GM18507 (cell line): ENCODE results near the gene INTS2.
"Not testable (repeated sequence)": the region's sequence is repeated elsewhere in the genome, so short reads cannot be mapped to it uniquely, and the experiment has no call there.

Experiments
- DNase-seq: peaks from one replicate; pipeline ENCODE4 v3.0.0; 2011; ENCODE audit warnings: low read depth; ENCODE audit not compliant: insufficient read length; ENCODE audit errors: extremely low spot score
- FAIRE-seq: peaks from 2 replicates; lab custom pipeline; 2011; peaks lifted over from hg19 to GRCh38; lab: Jason Lieb, UNC

INTS2 gene, protein sequence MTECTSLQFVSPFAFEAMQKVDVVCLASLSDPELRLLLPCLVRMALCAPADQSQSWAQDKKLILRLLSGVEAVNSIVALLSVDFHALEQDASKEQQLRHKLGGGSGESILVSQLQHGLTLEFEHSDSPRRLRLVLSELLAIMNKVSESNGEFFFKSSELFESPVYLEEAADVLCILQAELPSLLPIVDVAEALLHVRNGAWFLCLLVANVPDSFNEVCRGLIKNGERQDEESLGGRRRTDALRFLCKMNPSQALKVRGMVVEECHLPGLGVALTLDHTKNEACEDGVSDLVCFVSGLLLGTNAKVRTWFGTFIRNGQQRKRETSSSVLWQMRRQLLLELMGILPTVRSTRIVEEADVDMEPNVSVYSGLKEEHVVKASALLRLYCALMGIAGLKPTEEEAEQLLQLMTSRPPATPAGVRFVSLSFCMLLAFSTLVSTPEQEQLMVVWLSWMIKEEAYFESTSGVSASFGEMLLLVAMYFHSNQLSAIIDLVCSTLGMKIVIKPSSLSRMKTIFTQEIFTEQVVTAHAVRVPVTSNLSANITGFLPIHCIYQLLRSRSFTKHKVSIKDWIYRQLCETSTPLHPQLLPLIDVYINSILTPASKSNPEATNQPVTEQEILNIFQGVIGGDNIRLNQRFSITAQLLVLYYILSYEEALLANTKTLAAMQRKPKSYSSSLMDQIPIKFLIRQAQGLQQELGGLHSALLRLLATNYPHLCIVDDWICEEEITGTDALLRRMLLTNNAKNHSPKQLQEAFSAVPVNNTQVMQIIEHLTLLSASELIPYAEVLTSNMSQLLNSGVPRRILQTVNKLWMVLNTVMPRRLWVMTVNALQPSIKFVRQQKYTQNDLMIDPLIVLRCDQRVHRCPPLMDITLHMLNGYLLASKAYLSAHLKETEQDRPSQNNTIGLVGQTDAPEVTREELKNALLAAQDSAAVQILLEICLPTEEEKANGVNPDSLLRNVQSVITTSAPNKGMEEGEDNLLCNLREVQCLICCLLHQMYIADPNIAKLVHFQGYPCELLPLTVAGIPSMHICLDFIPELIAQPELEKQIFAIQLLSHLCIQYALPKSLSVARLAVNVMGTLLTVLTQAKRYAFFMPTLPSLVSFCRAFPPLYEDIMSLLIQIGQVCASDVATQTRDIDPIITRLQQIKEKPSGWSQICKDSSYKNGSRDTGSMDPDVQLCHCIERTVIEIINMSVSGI

DNA sequence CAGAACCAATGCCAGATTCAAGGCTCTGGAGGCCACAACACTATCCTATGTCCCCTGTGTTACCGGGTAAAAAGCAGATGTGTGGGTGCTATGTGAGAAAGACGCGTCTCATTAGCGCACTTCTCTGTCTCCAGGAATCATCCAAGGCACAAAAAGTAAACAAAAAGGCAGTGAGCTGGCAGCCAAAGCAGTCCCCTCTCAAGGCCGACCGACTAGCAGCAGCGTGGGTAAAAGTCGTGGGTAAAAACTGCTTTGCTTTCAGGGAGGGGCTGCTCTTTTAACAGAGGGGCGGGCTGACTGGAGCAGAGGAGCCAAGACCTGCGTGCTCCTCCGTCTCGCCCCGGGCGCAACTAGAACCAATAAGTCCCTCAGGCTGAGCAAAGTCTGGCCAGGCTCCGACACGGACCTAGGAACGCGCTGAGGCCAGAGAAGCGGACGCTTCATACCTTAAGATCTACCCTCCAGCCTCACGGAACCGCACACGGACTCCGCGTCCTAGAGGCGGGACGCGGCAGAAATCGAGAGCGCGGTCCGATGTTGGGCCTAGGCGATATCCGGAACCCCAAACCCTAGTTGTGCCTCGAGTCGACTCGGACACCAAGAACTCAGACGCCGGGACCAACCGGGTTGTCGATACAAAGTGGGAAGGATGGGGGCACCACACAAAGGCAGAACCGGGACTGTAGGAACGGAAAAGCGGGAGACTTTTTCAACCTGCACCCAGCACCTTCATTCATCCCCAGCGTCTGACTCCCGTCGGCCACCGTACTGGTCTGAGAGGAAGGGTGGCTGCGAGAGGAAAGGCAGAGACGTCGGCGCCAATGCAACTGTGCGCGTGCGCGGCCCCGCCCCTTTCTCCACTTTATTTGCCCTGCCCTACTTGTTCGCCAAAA, at the start of gene INTS2:
Gene INTS2 (minus strand): TSS at position 775 of the 893 bp plus-strand sequence. CDS start 1,338 bp downstream, outside the sequence.
- peak; percentile 91 for DNase-seq

DNA sequence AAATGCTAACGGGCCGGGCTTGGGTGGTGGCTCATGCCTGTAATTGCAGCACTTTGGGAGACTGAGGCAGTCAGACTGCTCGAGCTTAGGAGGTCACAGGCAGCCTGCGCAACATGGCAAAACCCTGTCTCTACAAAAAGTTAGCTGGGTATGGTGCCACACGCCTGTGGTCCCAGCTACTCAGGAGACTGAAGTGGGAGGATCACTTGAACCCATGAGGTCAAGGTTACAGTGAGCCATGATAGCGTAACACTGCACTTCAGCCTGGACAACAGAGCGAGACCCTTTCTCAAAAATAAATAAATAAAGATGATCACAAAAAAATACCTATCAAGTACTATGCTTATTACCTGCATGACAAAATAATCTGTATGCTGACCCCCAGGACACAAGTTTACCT, 46.3 kb upstream of the INTS2 start:
- no peak for FAIRE-seq
- no peak for DNase-seq

More for the DNA sequence above, at the start of gene INTS2:
- peak; percentile 92 for FAIRE-seq

DNA sequence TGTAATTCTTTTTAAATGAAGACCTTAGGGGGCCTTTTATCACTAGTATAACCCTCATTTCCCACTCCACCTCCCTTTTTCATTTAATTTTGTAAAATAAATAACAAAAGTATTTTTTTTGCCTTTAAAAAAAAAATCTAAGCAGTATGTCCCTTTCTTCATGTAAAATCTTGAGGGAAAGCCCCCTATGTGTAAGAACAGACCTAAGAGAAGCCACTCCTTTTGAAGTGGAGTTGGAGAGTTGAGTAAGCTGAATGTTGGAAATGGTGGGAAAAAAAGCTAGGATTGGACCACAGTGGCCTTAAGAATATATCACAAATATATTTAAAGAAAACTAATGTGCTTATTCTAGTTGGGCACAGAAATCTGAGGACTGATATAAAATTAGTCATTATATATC, 44.5 kb upstream of the INTS2 start:
- FAIRE-seq (no peak), DNase-seq (no peak)

DNA sequence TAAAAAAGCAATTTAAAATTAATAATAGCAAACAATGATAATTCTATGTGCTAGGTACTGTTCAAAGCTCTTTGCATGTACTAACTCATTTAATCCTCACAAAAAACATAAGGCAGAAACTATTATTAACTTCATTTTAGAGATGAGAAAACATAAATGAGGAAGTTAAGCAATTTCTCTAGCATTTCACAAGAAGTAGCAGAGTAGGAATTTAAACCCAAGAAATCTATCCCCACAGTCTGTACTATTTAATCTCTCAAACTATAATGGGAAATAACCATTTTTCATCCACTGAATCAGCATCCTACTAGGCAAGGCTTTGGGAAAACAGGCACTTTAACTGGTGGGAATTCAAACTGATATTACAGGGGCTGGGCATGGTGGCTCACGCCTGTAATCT, 42.2 kb upstream of the INTS2 start:
- no peak for FAIRE-seq
- no peak for DNase-seq

DNA sequence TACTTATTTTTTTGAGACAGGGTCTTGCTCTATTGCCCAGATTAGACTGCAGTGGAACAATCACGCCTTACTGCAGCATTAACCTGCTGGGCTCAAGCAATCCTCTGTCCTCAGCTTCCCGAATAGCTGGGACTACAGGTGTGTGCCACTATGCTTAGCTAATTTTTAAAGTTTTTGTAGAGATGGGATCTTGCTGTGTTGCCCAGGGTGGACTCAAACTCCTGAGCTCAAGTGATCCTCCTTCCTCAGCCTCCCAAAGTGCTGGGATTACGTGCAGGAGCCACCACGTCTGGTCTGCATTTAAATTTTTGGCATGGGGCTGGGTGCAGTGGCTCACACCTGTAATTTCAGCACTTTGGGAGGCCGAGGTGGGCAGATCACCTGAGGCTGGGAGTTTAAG, 41.0 kb upstream of the INTS2 start:
- DNase-seq (no peak), FAIRE-seq (no peak)

DNA sequence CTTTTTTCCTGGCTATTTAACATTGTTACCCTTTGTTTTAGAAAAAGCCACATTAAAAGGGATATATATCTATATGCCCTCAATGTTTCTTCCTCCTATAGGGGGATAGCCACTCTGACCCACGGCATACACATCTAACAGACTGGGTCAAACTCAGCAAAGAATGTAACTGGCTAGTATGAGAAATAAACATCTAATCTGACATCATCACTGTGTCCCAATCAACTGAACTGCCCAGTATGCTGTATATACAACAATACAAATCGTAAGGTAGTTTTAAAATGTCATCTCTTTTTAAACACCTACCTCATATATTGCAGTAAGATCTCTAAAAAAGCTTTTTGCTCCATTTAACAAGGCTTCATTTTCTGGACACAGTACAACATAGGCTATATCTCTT, 39.9 kb upstream of the INTS2 start:
- no peak for DNase-seq
- FAIRE-seq = no peak

DNA sequence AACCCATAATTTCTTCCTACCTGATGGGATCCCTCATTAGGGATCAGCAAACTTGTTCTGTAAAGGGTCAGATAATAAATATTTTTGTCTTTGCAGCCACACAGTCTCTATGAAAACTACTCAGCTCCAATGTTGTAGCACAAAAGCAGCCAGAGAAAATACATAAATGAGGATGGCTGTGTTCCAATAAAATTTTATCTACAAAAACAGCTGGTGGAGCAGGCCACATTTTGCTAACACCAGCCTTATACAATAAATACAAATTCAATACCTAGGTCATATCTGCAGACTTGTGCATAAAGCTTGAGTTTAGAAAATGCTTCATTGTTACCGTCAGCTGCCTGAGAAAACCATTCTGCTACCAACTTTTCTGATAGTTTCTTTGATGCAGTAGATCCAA, 38.4 kb upstream of the INTS2 start:
- no peak for DNase-seq
- peak; percentile 44 for FAIRE-seq

DNA sequence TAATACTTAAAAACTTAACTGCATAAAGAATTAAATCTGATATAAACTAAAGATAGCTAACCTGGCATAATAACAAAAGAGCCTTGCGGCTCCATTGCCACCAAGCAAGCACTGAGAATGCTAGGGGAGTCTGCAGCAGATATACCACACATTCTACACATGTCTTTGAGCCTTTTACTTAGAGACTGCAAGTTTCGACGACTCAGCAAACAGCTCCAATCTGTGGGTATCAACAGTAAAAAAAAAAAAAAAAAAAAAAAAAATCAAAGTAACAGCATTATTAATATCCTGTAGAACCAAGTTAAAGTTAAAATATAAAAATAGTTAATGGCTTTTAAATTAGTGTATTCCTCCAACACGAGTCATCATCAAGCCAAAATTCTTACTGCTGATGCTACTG, 27.8 kb upstream of the INTS2 start:
- no peak for FAIRE-seq

DNA sequence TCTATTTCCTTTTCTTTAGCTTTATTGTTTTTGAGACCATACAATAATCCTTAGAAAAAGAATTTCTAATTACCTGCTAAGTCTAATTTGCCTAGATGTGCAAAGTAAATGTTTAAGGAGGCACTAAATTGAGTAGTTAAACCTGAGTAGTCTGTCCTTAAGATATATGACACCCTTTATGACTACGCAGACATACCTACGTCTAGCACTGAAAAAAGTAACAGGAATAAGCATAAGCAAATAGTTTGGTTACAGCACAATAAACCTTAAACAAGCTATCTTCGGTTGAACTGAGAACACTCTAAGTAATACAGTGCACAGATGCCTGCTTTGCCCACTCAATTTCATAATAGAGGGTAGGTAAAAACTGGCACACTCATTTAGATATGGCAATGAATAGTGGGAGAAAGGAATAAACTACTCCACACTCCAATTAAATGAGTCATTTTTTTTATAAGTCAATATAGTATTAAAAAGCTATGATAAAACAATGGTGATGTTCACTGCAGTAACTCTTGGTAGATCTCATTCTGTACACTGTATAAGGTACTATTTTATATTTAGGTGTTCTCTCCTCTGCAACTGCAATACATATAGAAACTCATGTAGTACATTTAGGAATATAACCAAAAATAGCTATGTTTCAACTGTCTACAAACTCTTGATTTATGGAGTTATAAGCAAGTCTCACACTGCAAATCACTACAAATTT, 19.7 kb upstream of the INTS2 start:
- FAIRE-seq = no peak
- DNase-seq = no peak

More for the DNA sequence above, 27.8 kb upstream of the INTS2 start:
- DNase-seq = no peak

DNA sequence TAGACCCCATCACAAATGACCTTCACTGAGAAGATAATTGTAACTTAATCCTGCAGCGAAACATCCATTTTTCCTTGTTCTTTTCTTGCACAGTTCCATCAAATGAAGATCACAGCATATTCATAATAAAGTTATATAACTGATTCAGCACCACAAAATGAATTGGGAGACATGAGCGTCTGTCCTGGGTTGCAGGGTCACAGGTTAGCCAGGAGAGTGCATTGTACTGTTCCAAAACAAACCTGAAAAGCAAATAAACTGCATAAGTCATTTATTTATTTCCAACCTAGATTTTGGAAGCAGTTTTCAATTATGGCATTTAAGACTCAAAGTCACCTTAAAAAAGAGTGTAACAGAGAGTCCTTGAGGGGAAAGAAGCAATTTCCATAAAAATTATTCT, 18.6 kb upstream of the INTS2 start:
- FAIRE-seq (no peak), DNase-seq (no peak)

DNA sequence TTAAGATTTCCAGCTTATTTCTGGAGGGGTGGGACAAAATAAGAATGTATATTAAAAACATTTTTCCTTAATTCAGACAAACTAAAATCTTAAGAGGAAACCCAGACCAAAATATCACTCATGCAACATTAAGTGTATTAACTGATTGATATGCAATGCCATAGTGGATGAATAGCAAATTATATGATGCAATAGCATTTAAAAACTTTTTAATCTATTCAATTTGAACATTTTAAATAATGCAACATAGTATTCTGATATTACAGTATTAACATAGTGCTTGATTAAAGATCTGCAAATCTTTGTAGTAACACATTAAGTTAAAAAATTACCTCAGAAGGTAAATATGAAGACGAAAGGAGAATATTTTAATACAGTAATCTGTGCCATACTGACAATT, 15.3 kb upstream of the INTS2 start:
- FAIRE-seq = no peak
- DNase-seq = no peak

DNA sequence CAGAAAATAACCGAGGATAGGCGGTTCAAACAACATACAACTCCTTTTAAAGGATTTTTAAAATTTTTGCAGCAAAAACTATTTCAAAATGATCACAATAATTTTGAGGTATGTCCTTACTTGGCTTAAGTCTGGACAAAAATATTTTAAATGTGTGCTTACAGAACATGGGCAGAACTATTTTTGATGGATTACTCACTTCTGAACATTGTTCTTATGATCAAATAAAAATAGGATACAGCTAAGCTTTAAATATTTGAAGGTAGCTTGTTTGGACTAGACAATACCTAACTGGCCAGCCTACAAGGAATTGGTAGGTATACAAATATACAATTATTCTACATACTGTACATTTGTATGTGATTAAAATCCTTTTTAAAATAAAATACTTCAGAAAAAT, 14.3 kb upstream of the INTS2 start:
- DNase-seq (no peak), FAIRE-seq (no peak)

DNA sequence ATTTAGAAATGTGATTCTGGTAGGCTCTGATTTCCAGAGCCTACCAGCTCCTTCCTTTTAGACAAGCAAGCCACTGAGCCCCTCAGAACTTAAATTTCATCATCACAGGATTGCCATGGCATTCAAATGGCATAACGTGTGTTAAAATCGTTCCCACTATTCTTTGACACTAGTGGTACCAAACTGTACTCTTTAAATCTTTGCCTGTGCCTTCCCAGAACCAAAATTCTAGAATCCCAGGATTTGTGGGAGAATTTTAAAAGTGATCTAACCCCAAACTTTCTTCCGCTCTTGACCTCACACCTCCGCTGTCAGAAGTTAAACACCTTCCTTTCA, 287 bp upstream of the INTS2 start:
- no peak for DNase-seq
- no peak for FAIRE-seq

DNA sequence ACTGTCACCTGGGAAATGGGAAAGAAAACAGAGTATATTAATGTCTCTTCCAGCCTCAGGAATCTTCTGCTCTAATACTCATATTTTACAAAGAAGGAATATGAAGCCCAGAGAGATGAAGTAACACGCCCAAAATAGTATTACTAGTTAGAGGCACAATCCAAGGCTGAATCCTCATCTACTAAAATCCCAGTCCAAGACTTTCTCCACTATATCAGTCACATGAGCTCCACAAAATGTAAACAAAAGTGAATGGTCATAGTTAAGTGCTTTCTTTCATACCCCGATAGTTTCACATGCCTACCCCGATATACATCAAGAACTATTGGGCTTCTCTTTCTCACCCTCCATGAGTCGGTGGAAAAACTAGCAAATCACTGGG, 965 bp downstream of the INTS2 start:
- FAIRE-seq = no peak
- DNase-seq = no peak

DNA sequence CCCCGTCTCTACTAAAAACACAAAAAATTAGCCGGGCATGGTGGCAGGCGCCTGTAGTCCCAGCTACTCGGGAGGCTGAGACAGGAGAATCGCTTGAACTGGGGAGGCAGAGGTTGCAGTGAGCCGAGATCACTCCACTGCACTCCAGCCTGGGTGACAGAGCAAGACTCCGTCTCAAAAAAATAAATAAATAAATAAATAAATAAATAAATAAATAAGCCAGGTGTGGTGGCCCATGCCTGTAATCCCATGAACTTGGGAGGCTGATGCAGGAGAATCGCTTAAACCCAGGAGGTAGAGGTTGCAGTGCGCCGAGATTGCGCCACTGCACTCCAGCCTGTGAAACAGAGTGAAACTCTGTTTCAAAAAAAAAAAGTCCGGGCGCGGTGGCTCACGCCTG, 12.6 kb downstream of the INTS2 start:
- FAIRE-seq, DNase-seq: not testable (repeated sequence)

DNA sequence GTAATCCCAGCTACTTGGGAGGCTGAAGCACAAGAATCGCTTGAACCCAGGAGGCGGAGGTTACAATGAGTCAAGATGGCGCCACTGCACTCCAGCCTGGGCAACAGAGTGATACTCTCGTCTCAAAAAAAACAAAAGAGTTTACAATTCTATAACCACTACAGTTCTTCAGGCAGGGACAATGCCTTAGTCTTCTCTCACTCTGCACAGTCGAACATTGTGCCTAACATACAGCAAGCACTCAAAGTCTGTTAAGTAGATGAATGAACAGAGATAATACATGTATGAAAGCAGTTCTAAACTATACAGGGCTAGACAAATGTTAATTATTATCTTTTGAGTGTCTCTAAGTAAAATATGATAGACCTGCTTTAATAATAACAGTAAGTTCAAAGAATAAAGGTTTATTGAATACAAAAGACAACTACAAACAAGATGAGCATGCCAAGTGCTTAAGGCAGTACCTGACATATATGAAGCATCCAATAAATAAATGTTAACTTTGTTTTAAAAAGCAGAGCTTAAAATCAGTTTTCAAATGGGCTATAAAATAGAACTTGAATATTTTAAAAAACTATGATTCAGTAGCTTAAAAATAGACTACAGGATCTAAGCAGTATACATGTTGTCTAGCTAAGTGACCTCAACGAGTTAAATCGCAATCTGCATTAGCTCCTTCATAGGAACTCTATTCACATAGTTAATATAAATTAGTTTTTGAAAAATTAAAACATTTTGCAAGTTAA, 19.3 kb downstream of the INTS2 start:
- DNase-seq (no peak), FAIRE-seq (no peak)

DNA sequence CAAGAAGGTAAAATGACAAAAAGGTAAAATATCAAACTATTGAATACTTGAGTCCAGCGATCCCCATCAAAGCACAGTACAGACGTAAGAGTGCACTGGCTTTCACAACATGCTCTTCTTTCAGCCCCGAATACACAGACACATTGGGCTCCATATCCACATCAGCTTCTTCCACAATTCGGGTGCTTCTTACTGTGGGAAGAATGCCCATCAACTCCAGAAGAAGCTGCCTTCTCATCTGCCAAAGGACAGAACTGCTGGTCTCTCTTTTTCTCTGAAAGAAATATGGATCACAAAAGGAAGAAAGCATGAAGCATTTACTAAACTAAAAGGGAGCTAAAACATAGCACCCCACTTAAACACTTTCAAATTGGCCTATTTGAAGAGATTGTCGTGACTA, 20.4 kb downstream of the INTS2 start:
- DNase-seq = no peak
- no peak for FAIRE-seq

DNA sequence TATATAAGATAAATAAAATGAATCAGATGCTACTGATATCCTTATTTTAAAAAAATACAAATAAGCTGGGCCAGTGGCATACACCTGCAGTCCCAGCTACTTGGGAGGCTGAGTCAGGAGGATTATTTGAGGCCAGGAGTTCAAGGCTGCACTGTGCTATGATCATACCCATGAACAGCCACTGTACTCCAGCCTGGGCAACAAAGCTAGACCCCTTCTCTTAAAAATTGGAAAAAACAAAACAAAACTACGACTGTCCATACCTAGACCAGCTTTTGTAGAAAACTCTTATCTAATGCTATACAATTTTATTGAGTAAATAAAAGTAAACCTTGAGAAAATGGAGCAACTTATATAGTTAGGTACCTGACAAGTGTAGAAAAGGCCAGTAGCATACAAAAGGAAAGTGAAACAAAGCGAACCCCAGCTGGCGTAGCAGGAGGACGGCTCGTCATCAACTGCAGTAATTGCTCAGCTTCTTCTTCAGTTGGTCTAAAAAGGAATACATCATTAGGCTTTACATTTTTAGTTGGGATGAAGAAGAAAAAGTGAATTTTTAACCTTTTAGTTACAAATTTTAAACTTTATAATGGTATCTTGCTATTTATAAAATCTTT, 23.6 kb downstream of the INTS2 start:
- FAIRE-seq (peak; percentile 88), DNase-seq (peak; percentile 22)
